HL-60/S4 (cell line): ENCODE data around the gene ARHGEF1.
"Not testable (repeated sequence)": the region's sequence is repeated elsewhere in the genome, so short reads cannot be mapped to it uniquely, and the experiment has no call there.

Source experiments
- in situ Hi-C: fragments of 300-500 bp; cut with MboI; formaldehyde crosslinking; loops from 2 replicates; pipeline ENCODE4 v1.14.3; 2022; ENCODE audit warnings: low sequenced_read_pairs

The ARHGEF1 gene

DNA sequence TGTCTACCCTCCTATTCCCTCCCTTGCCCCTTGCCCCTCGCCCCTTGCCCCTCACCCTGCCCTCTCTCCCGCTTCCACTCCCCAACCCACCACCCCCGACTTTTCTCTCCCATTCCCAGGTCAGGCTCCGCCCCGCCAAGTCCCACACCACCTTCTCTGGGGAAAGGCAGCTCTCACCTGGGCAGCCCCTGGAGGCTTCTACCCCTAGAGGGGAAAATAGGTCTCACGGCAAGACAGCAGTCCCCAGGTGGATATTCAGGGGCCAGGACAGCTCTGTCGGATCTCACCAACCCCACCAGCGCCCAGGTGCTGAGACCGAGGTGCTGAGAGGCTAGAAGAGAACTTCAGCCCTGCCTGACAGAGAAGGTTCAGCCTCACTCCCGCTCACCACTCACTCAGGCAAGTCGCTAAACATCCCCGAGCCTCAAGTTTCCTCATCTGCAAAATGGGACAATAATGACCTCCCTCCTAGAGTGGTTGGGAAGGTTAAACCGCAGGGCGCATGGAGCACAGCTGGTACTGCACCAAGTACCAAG is 46.6 kb downstream of the ARHGEF1 start:
- in situ Hi-C loops, result no loop called here

GRCh38 chr19:41930322-41930722 is 47.3 kb downstream of the ARHGEF1 start:
- in situ Hi-C loops, result no loop called here

- in situ Hi-C loops, result no loop called here
Measured at GRCh38 chr19:41930926-41931592, 48.1 kb downstream of the ARHGEF1 start.

DNA sequence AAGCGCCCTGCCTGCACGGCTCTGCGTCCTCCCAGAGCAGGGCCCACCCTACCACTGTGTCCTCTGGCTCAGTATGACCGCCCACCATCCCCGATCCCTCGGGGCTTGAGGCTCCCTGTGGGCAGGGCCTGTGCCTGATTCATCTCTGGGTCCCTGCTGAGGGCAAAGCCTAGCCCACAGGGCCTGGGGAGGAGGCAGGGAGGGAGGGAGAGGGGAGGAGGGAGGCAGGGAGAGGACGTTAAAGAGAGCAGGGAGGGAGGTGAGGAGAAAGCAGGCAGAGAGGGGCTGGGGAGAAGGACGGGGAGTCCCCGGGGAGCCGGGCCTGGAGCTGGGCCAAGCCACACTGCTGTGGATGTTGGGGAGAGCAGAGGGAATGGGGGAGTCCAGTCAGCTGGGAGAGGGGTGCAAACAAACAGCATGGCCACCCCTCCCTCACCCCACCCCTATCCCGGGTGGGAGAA is 49.3 kb downstream of the ARHGEF1 start:
- in situ Hi-C loops, result no loop called here

DNA sequence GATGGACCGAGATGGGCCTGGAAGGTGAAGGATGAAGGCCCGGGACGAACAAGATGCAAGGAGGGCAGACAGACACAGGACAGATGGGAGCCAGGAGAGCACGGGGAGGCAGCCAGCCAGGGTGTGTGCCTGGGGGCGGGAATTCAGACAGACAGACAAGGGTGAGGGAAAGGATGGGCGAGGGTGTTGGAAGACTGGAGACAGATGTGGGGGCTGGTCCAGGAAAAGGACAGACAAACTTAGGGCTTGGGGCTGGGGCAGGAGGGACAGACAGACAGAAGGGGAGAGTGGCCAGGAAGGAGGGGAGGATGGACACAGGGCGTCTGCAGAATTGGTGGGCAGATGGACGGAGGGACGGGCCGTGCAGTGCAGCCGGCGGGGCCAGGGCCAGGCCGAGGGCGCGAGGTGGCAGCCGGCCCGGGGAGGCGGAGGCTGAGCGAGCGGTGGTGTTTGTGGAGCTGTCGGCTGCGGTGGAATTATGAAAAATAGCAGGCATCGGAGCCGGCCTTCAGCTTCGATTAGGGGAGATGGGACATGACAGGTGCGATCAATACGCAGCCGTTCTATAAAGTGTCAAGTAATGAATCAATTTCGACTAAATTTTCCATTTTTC is 49.8 kb downstream of the ARHGEF1 start:
- in situ Hi-C loops, result no loop called here

DNA sequence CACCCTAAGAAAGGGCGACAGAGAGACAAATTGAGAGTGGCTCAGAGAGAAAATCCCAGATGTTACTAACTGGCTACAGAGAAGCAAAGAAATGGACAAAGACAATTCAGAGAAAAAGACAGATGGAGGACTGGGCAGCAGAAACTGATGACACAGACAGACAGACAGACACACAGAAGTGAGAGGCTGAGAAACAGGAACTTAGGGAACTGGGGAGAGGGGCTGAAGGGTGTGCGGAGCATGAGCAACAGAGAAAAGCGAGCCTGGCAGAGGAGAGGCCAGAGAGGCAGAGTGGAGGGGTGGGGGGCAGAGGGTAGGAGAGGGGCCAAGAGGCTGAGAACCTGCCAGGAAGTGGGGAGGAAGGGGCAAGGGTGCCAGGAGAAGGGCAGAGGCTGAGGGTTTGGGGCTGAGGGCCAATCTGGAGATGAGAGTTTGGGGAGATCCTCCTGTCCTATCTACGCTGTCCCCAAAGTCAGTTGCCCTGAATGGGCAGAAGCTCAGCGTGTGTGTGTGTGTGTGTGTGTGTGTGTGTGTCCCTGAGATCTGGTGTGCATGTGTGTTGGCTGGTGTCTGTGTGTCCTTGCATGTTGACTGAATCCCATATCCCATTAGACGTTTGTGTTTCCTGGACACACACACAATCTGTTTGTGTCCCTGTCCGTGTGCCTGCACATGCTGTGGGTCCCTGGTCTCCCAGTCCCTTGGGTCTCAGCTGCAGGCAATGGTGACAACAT is 50.9 kb downstream of the ARHGEF1 start:
- in situ Hi-C loops, result no loop called here

DNA sequence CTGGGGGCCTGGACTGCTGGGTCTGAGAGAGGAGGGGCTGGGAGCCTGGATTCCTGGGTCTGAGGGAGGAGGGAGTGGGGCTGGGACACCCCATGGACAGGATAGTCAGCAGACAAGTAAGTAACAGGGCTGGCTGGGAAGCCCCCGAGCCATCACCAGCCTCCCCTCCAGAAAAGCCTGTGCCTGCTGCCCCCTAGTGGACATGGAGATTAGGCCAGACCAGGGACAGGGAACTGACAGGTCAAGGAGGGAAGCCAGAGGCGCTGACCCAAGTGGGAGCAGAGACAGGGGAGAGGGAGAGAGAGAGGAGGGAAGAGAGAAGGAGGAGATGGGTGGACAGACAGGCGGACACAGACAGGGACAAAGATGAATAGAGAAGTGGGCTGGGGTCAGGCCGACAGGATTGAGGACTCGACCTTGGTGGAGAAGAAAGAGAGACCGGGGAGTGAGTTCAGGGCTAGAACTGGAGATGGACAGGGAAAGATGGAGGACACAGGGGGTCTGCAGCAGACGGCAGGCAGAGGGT is 51.9 kb downstream of the ARHGEF1 start:
- in situ Hi-C loops, result no loop called here

GRCh38 chr19:41935760-41936415 is 52.9 kb downstream of the ARHGEF1 start:
- in situ Hi-C loops, result no loop called here

GRCh38 chr19:41936416-41936850 is 53.4 kb downstream of the ARHGEF1 start:
- in situ Hi-C loops, result no loop called here

GRCh38 chr19:41936961-41937360 is 54.0 kb downstream of the ARHGEF1 start:
- in situ Hi-C loops, result no loop called here

DNA sequence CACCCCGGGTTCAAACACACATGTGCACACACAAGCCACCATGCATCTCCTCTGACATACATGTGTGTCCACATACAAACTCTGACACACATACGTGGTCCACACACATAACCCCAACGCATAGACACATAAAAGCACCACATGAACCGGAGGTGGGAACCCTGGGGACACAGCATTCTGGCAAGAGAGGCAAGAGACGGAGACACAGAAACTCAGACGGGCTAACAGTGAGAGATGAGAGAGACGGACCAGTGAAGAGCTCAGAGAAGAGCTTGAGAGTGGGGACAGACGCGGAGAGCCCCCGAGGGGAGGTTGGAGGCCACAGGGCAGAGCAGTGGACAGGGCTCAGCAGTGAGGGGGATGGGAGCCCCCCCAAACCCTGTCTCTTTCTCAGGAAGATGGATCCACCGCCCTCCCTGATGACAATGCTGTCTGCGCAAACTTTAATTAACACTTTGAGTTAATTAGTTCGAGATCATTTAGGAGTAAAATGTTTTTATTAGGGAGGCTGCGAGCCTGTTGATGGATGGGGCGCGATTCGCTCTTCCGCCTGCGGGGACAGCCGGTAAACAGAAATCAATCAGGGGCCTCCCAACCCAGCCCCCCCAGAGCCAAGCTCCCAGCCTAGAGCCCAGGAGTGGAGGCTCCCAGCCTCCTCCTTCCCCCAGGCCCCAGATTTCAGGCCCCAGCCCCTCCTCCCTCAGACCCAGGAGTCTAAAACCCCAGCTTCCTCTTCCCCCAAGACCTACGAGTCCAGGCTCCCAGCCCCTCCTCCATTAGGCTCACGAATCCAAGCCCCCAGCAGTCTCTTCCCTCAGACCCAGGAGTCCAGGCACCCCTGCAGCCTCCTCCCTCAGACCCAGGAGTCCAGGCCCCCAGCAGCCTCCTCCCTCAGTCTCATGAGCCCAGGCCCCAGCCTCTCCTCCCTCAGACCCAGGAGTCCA is 54.8 kb downstream of the ARHGEF1 start:
- in situ Hi-C loops, result no loop called here

GRCh38 chr19:41939209-41939608 is 56.2 kb downstream of the ARHGEF1 start:
- in situ Hi-C loops, result not testable (repeated sequence)

DNA sequence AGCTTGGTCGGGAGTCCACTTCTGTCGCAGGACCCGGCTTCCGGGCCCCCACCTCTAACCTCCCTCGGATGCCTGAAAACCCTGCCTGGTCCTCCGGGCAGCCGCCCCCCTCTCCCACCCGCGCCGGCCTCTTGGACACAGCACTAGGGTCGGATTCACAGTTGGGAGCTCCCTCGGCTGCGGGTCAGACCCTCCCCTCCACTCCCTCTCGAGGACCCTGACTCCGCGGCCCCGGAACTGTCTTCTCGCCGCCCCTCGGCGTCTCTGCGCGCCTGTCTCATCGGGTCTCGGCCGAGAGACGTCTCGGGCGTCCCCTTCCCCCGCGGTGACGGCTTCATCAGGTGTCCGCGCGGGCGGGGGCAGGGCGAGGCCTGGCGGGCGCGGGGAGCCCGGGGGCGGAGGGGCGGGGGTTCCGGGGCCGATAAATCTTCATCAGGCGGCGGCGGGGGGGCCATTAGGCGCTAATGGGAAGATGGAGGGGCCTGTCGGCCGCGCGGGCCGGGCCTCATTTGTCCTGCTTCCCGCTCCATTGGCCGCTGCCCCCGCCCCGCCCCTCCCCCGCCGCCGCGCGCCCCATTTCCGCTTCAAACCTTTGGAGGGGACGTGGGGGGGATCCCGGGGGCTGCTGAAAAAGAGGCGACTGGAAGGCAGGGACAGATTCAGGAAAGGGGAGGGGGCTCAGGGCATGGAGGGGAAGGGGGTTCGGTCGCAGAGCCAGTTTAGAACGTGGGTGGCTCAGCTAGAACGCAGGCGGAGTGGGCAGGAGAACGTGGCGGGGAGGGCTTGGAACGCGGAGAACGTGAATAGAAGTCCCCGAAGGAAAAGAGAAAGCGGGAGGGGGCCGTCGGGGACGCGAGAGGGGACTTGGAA is 57.1 kb downstream of the ARHGEF1 start:
- in situ Hi-C loops, result no loop called here

- in situ Hi-C loops, result no loop called here
Measured at GRCh38 chr19:41940731-41941409, 57.9 kb downstream of the ARHGEF1 start.

DNA sequence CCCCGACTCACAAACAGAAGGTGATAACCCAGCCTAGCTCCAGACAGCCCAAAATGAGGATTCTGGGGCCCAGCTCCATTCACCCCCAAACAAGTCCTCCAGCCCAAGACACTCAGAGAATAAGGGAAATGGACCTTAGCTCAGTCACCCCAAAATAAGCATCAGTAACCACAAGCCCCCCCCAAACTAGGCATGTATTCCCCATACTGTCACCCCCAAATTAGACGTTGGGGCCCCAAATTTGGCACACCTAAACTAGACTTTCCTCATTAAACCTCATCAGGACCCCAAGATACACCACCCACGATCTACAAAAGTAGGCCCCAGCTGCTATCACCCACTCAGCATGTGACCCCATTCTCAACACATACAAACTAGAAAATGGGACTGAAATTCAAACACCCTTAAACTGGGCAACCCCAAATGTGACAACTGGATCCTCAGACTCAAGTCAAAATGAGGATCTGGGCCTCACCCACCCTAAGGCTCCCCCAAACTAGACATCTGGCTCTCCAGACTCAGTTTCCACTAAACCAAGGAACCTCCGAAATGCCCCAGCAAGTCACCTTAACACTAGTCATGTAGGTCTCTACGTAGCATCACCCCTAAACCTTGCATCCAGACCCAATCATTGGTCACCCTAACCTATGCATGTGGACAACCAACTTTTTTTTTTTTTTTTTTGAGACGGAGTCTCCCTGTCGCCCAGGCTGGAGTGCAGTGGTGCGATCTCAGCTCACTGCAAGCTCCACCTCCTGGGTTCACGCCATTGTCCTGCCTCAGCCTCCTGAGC is 58.6 kb downstream of the ARHGEF1 start:
- in situ Hi-C loops, result no loop called here

DNA sequence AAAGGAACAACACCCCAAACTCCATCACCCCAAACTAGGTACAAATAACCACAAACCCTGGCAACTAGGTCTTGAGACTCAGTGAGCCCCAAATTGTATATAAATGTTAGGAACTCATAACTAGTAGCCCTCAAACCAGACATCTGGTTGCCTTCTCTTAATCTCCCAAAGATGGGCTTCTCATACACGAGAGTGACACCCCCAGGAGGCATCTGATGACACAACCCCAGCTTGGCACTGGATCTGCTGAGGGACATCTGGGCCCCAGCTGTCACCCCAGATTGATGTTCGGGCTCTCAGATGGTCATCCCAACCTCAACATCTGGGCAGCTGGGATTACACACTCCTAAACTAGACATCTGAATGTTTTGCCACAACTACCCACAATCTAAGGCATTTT is 61.4 kb downstream of the ARHGEF1 start:
- in situ Hi-C loops, result no loop called here

- in situ Hi-C loops, result loop anchor here (5.0 kb wide), 1 partner anchor 83 kb away; the partner anchor contains the start of gene RPS19
Measured at GRCh38 chr19:41945135-41945766, 62.3 kb downstream of the ARHGEF1 start.
